Stimulated activated CD8-positive, alpha-beta memory T cell treated with anti-CD3 and anti-CD28 coated beads, Interleukin-4, amount 100 ng/mL, for 4 hours (primary cell): ENCODE results near the gene NUBPL.
"Not testable (repeated sequence)": the region's sequence is repeated elsewhere in the genome, so short reads cannot be mapped to it uniquely, and the experiment has no call there.

Experiments
- DNase-seq, 2 donors: peaks; one replicate each; pipeline ENCODE4 v3.0.0-alpha.2; 2020; ENCODE audit warnings: low read depth in 2 of 2, low spot score in 1 of 2

The NUBPL gene

DNA sequence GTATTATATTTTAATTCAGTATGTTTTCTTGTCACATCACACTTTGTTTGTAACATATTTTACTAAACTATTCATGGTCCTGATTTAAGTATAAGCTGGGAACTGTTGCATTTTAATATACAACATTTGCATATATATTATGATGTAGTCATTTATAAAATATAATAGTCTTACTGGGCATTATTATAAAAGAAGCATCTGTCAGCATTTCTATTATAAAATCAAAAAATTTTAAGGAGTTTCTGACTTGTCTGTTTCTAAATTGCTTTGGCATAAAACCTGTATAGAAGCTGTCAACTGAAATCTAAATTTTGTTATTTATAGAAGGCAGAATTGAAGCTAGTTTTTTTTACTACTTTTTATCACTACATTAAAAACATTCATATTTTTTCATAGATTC is 166.6 kb downstream of the NUBPL start:
- DNase-seq = no peak

DNA sequence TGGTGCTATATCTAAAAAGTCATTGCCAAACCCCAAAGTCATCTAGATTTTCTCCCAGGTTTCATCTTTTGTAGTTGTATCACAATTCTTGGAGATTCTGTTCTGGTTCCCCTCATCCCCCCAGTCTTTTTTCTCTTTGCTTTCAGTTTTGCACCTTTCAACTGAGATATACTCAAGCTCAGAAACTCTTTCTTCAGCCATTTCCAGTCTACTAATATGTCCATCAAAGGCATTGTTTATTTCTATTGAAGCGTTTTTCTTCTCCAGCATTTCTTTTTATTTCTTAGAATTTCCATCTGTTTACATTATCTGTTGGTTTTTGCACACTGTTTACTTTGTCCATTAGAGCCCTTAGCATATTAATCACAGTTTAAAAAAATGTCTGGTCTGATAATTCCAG is 179.5 kb downstream of the NUBPL start:
- no peak for DNase-seq

- DNase-seq = no peak
Observed at GRCh38 chr14:31745741-31746140, 184.5 kb downstream of the NUBPL start.

GRCh38 chr14:31746326-31746725 is 185.1 kb downstream of the NUBPL start:
- no peak for DNase-seq

- DNase-seq = no peak
Observed at GRCh38 chr14:31749275-31749674, 188.1 kb downstream of the NUBPL start.

GRCh38 chr14:31751047-31751446 is 189.8 kb downstream of the NUBPL start:
- DNase-seq = not testable (repeated sequence)

GRCh38 chr14:31752867-31753661 is 191.9 kb downstream of the NUBPL start:
- no peak for DNase-seq

GRCh38 chr14:31758941-31759340 is 197.7 kb downstream of the NUBPL start:
- no peak for DNase-seq

DNA sequence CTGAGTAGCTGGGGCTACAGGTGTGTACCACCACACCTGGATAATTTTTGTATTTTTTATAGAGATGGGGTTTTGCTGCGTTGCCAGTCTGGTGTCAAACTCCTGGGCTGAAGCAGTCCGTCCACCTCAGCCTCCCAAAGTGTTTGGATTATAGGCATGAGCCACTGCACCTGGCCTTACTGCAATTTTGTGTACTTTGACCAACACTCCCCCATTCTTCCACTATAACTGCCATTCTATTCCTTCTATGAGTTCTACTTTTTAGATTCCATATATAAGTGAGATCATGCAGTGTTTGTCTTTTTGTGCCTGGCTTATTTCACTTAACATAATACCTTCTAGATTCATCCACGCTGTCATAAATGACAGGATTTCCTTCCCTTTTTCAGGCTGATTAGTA is 199.1 kb downstream of the NUBPL start:
- no peak for DNase-seq

- DNase-seq = no peak
Observed at GRCh38 chr14:31761325-31761724, 200.1 kb downstream of the NUBPL start.

- no peak for DNase-seq
Observed at GRCh38 chr14:31763041-31763440, 201.8 kb downstream of the NUBPL start.

- no peak for DNase-seq
Observed at GRCh38 chr14:31766315-31766892, 205.2 kb downstream of the NUBPL start.

- no peak for DNase-seq
Observed at GRCh38 chr14:31768355-31768754, 207.2 kb downstream of the NUBPL start.

DNA sequence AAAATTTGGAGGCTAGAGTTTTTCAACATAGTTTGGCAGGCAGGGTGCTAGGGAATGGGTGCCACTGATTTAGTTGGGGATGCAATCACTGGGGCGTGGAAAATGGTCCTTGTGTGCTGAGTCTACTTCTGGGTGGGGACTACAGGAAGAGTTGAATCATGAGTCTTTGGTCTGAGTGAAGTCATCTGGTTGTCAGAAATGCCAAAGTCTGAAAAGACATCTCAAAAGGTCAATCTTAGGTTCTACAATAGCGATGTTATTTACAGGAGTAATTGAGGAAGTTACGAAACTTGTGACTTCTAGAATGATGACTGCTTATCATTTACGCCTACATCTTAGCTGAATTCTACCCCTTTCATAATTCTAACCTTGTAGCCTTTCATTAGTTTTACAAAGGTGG is 209.1 kb downstream of the NUBPL start:
- no peak for DNase-seq

GRCh38 chr14:31774567-31774966 is 213.4 kb downstream of the NUBPL start:
- no peak for DNase-seq

DNA sequence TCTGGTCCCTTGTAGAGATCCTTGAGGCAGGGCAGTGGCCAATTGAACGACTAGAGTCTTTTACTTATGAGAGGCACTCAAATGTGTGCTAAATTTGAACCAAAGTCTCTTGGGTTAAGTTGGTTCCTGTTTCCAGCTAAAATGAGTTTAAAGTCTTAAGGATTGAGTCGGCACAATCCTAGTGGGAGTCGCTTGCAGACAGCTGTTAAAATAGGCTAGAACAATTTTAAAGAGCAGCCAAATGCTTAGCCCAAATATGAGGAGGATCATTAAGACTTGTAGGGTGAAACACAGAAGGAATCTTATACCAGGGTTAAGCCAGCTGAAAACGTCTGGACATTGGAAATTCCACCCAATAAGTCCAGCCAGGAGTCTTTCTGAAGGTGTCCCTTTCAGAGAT is 216.1 kb downstream of the NUBPL start:
- no peak for DNase-seq

DNA sequence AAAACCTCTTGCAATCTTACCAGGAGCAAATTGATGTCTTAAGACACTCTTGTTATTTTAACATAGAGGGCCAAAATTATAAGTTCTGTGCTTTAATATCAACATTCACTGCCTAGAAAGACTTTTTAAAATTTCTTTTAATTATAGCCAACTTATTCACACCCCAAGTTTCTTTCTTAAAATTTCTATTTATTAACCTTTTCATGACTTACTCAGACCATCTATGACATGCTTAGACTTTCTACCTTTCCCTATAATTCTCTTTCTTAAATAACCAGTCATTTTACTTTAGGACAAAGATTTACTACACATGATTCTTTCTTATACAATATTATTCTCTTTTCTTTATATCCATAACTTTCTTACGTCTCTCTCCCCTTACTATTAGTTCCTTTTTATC is 220.4 kb downstream of the NUBPL start:
- no peak for DNase-seq

- DNase-seq = no peak
Observed at GRCh38 chr14:31785574-31785973, 224.4 kb downstream of the NUBPL start.

GRCh38 chr14:31787377-31787776 is 226.2 kb downstream of the NUBPL start:
- no peak for DNase-seq

DNA sequence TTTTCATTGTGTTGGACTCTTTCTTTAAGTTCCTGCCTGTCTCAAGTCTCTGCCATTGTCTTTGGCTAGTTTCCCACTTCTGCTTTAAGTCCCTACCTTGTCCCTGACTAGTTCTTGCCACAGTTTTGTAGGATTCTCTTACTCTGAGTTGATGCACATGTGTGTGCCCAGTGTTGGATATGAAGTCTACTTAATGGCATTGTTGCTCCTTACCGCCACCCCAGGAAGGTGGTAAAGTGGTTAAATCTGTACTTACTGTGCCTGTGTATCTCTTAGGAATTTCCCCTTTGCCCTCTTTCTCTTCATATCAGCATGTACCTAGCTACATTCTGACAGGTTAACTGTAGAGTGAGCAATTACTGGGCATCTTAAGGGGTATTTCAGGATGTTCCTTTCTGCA is 227.1 kb downstream of the NUBPL start:
- DNase-seq = no peak

GRCh38 chr14:31792726-31793125 is 231.5 kb downstream of the NUBPL start:
- DNase-seq = no peak

DNA sequence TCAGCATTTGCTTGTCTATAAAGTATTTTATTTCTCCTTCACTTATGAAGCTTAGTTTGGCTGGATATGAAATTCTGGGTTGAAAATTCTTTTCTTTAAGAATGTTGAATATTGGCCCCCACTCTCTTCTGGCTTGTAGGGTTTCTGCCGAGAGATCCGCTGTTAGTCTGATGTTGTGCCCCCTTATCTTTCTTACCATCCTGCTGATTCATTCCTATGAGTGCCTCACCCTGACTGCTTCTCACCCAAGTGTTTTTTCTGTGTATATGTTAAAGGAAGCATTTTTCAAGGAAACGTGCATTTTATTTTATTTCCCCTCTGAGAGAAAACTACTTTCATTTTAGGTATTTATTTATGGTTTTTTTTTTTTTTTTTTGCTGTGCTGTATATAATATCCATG is 236.7 kb downstream of the NUBPL start:
- not testable (repeated sequence) for DNase-seq

GRCh38 chr14:31802838-31803237 is 241.6 kb downstream of the NUBPL start:
- DNase-seq = no peak
